Measurements from ENCODE around the gene RASGRP1. TPM values are rescaled to one million over a fixed set of nuclear protein-coding genes. Genes with fewer than 3 reads are reported as not detected.
A peak's percentile ranks its signal among the peaks of the same experiment; 100 is the strongest.

RASGRP1 gene
- total and polyA plus RNA-seq, 10 of the 15 experiments (the other 5 are each of a cell fraction or from before 2014, with no cell fraction given), result 5.6 to 234 (median 20.9) TPM

DNA sequence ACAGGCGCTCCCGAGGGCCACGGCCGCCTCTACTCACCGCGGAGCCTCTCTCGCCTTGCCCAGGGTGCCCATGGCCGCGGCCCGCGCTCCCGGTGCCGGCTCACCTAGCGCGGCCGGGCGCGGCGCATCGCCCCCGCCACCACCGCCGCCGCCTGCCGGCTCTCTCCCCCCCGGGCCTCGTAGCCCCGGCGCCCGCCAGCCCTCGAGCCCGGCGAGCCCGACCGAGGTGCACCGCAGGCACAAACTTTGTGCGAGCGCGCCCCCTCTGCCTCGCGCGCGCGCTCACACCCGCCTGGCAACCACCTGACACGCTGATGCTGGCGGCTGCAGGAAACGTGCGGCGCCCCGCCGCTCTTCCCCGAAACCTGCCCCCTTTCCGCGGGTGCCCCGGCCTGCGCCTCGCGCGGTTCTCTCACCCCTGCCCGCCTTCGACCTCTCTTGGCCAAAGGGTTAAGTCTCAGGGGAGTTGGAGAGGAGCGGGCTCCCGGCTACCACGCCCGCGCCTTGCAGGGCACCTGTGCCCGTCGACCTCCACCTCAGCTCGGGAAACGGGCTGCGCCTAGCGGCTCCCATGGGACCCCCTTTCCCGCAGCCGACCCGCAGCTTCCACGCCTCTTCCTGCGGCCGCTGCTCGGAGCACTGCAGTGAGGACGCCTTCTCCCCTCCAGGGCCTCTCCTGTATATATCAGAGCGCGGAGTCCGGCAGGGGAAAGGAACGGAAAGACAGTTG lies at the start of gene RASGRP1 (continued):
- TF ChIP-seq PRDM15 (CRISPR knock-in tag; IDR thresholded peaks at IDR 0.05) (no peak), NFYB (IDR thresholded peaks at IDR 0.05; ENCODE audit: insufficient read depth, low read depth, low read length) (no peak), CHD2 (IDR thresholded peaks at IDR 0.05; ENCODE audit: borderline replicate concordance, low read depth, low read length) (0 out of 2 replicates have a peak, but pooled peaks have one; percentile 38), SKIL (IDR thresholded peaks at IDR 0.05; ENCODE audit: low read depth, poor library complexity, severe bottlenecking) (no peak), REST (IDR thresholded peaks at IDR 0.05; ENCODE audit: low read depth, low read length) (0 out of 2 replicates have a peak, but pooled peaks have one; percentile 17), POLR2AphosphoS2 (IDR thresholded peaks at IDR 0.05; ENCODE audit: low read depth, low read length) (peak; percentile 54; the same call in 1 of the 2 replicates), NR2C2 (IDR thresholded peaks at IDR 0.05; ENCODE audit: borderline replicate concordance, control insufficient read depth, insufficient read length, low read depth) (no peak), RELA (IDR thresholded peaks at IDR 0.05; ENCODE audit: borderline replicate concordance, partially characterized antibody) (peak; percentile 35), MLLT1 (IDR thresholded peaks at IDR 0.05) (no peak), WRNIP1 (IDR thresholded peaks at IDR 0.05; ENCODE audit: borderline replicate concordance, low read depth, low read length) (no peak), ATF7 (IDR thresholded peaks at IDR 0.05; ENCODE audit: low read depth) (no peak), CHD4 (IDR thresholded peaks at IDR 0.05) (no peak), SRF (IDR thresholded peaks at IDR 0.05; ENCODE audit: low read depth in 2 of 2, low read length in 2 of 2) (no peak), RAD51 (IDR thresholded peaks at IDR 0.05) (no peak), SUPT20H (IDR thresholded peaks at IDR 0.05; ENCODE audit: borderline replicate concordance, control insufficient read depth, low read depth, low read length) (no peak), HDAC6 (IDR thresholded peaks at IDR 0.05; ENCODE audit: unreplicated experiment) (peak; percentile 94), TARDBP (IDR thresholded peaks at IDR 0.05; ENCODE audit: borderline replicate concordance) (no peak), ZBED1 (IDR thresholded peaks at IDR 0.05; ENCODE audit: borderline replicate concordance) (no peak), MYB (IDR thresholded peaks at IDR 0.05; ENCODE audit: borderline replicate concordance, low read depth, low read length) (no peak)

Measured in GM12878 (cell line).